SHP77 (cell line): ENCODE measurements around the gene HOPX.
"Not testable (repeated sequence)": the region's sequence is repeated elsewhere in the genome, so short reads cannot be mapped to it uniquely, and the experiment has no call there.

Source experiments
- DNase-seq, 2 experiments: peaks; one replicate each; lab custom pipeline; 2025; lab: John Stamatoyannopoulos, UW

HOPX gene, protein sequence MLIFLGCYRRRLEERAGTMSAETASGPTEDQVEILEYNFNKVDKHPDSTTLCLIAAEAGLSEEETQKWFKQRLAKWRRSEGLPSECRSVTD

DNA sequence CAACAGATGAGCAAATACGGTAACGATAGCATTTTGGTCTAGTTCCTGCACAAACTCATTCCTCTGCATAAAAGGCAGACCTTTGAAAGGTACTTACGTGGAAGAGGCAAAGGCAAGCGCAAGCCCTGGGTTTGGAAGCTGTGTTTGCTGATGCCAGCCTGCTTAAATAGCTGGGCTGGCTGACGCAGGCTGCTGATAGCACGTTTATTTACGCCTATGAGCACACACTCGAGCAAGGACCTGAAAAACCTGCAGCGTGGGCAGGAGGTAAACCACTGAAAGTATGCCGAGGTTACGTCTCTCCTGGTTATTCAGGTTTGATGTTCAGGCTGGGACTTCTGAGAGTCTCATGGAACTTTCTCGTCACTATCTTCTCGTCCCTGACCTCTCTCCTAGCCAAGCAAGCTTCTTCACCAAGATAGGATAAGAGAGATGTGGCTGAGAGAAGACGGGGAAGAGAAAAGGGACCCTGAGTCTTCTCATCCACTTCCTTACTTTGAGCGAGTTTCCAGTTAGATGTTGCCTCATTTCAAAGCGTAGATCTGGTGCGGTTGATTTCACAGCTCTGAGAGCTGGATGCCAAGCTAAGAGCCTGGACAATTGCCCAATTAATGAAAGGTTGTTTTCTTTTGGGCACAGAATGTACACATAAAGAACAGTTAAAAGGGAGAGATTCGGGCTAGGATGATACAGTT lies at the start of gene HOPX:
TSS of gene HOPX (minus strand) at position 139 of the 695 bp plus-strand sequence. CDS start 23,480 bp downstream, outside the sequence.
- peak in 1 of 2 experiments; percentile 40 for DNase-seq

DNA sequence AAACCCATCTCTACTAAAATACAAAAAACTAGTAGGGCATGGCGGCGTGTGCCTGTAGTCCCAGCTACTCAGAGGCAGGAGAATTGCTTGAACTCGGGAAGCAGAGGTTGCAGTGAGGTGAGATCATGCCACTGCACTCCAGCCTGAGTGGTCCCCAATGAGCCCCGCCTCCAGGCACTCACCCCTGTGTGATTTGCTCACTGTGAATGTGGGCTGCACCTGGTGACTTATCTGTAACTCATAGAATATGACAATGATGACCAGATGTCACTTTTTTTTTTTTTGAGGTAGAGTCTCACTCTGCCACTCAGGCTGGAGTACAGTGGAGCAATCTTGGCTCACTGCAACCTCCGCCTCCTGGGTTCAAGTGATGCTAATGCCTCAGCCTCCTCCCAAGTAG lies 49.0 kb upstream of the HOPX start:
- DNase-seq, result no peak

- peak; percentile 57 to 72 for DNase-seq
Measured at GRCh38 chr4:56728512-56728911, 47.4 kb upstream of the HOPX start.

GRCh38 chr4:56727150-56727549 lies 46.1 kb upstream of the HOPX start:
- no peak for DNase-seq

DNA sequence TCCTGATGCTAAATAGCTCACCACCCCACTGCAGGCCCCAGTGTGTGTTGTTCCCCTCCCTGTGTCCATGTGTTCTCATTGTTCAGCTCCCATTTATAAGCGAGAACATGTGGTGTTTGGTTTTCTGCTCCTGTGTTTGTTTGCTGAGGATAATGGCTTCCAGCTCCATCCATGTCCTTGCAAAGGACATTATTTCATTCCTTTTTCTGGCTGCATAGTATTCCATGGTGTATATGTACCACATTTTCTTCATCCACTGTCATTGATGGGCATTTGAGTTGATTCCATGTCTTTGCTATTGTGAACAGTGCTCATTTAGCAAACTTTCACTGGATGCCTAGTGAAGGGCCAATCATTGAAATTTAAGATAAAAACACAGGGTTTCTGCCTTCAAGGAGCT lies 45.5 kb upstream of the HOPX start:
- not testable (repeated sequence) for DNase-seq

GRCh38 chr4:56723659-56724230 lies 42.6 kb upstream of the HOPX start:
- DNase-seq, result no peak

- DNase-seq, result no peak
Measured at GRCh38 chr4:56723201-56723605, 42.1 kb upstream of the HOPX start.

GRCh38 chr4:56708146-56708545 lies 27.1 kb upstream of the HOPX start:
- no peak for DNase-seq

- DNase-seq, result no peak
Measured at GRCh38 chr4:56705966-56706365, 24.9 kb upstream of the HOPX start.

- DNase-seq, result no peak
Measured at GRCh38 chr4:56705334-56705733, 24.2 kb upstream of the HOPX start.

GRCh38 chr4:56704089-56704871 lies 23.2 kb upstream of the HOPX start:
- DNase-seq, result no peak

GRCh38 chr4:56703378-56703777 lies 22.3 kb upstream of the HOPX start:
- no peak for DNase-seq

GRCh38 chr4:56701644-56702043 lies 20.5 kb upstream of the HOPX start:
- no peak for DNase-seq

GRCh38 chr4:56701161-56701480 lies 20.0 kb upstream of the HOPX start:
- no peak for DNase-seq

DNA sequence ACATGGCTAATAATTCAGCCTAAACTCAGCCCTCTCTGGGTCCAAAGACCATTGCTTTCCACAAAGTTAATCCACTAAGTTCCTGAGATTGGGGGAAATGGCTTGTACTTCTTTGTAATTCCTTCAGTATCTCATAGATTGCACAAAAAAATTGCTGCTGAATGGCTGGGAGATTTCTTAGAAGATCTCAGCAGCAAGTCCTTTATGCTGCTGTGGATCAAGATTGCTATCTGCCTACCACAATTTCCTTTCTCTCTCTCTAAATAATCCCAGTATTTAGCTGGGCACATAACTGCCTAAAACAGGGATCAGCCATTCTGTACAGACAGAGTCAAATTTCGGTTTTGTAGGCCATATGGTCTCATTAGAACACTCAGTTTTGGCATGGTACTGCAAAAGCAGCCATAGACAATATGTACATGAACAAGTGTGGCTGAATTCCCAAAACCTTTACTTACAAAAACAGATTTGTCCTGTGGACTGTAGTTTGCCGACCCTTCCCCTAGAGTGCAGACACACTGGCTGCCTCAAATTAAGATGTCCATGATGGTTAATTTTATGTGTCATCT lies 18.5 kb upstream of the HOPX start:
- no peak for DNase-seq

GRCh38 chr4:56698329-56698728 lies 17.2 kb upstream of the HOPX start:
- no peak for DNase-seq

- no peak for DNase-seq
Measured at GRCh38 chr4:56696056-56696455, 15.0 kb upstream of the HOPX start.

GRCh38 chr4:56693476-56693875 lies 12.4 kb upstream of the HOPX start:
- not testable (repeated sequence) for DNase-seq

DNA sequence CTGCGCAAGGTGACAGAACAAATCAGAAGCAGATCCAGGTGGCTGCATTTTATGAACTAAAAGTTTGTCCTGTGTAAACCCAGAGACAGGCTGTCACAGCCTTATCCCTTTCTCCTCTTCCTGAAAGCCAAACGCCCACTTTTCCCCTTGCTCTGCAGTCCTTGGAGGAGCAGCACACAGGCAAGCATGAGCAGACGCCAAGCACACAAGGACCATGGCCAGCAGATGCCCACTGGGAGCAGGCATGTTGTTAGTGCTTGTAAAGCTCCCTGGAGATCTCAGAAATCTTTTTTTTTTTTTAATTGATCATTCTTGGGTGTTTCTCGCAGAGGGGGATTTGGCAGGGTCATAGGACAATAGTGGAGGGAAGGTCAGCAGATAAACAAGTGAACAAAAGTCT lies 11.5 kb upstream of the HOPX start:
- no peak for DNase-seq

GRCh38 chr4:56691425-56691824 lies 10.3 kb upstream of the HOPX start:
- no peak for DNase-seq

- no peak for DNase-seq
Measured at GRCh38 chr4:56690393-56690792, 9.3 kb upstream of the HOPX start.

DNA sequence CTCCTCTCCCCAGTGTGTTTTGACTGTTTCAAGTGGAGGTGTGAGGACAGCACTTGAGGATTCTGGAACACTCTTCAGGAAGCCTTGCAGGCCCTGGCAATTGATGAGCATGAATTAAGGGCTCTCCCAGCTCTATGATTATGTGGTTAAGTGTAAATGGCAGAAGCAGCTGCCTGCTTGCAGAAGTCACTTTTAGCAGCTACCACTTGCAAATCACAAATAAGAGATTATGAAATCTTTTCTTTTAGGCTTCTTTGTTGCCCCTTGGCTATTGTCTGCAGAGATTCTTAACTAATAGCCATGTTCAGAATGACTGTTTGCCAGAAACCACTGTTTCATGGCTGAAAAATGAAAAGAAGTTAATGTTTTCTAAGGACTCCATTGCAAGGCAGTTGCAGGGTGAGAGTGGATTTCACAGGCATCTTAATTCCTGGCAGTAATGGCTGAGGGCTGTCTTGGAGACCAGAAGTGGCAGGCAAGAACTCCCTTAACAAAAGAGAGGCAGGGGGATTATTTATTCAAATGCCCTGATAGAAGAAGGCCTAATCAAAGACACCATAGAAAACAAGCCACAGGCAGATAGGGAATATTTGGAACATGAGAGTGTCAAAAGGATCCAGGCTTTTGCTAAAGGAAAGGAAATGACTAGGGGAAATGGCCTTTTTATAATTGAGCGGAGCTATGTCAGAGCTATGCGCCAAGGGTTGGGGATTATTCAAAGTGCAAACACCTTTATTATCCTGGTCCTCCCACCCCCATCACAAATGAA lies 8.3 kb upstream of the HOPX start:
- DNase-seq, result no peak
